CMK (cell line): ENCODE data around the gene MAD1L1.

Experiments
- DNase-seq: peaks from one replicate; pipeline ENCODE4 v3.0.0-alpha.2; 2010; ENCODE audit warnings: low read depth

Gene MAD1L1

GRCh38 chr7:2013381-2014311 lies 219.1 kb downstream of the MAD1L1 start:
- no peak for DNase-seq

- DNase-seq, result no peak
Observed at GRCh38 chr7:2012981-2013380, 219.8 kb downstream of the MAD1L1 start.

- DNase-seq, result no peak
Observed at GRCh38 chr7:2012044-2012900, 220.5 kb downstream of the MAD1L1 start.

- DNase-seq, result no peak
Observed at GRCh38 chr7:2011266-2012043, 221.3 kb downstream of the MAD1L1 start.

GRCh38 chr7:2010551-2011265 lies 222.0 kb downstream of the MAD1L1 start:
- no peak for DNase-seq

- no peak for DNase-seq
Observed at GRCh38 chr7:2010101-2010500, 222.6 kb downstream of the MAD1L1 start.

GRCh38 chr7:2009541-2010001 lies 223.2 kb downstream of the MAD1L1 start:
- DNase-seq, result no peak

- no peak for DNase-seq
Observed at GRCh38 chr7:2008936-2009540, 223.7 kb downstream of the MAD1L1 start.

GRCh38 chr7:2008101-2008935 lies 224.4 kb downstream of the MAD1L1 start:
- DNase-seq, result no peak

GRCh38 chr7:2007551-2007950 lies 225.2 kb downstream of the MAD1L1 start:
- DNase-seq, result no peak

GRCh38 chr7:2006921-2007381 lies 225.8 kb downstream of the MAD1L1 start:
- no peak for DNase-seq

- DNase-seq, result no peak
Observed at GRCh38 chr7:2006231-2006771, 226.4 kb downstream of the MAD1L1 start.

- DNase-seq, result no peak
Observed at GRCh38 chr7:2005786-2006185, 227.0 kb downstream of the MAD1L1 start.

GRCh38 chr7:2004841-2005725 lies 227.7 kb downstream of the MAD1L1 start:
- DNase-seq, result no peak

- DNase-seq, result no peak
Observed at GRCh38 chr7:2003931-2004812, 228.6 kb downstream of the MAD1L1 start.

GRCh38 chr7:2003451-2003930 lies 229.3 kb downstream of the MAD1L1 start:
- no peak for DNase-seq
